ENCODE measurements around the gene NTN1. TPM values are rescaled to one million over a fixed set of nuclear protein-coding genes. Genes with fewer than 3 reads are reported as not detected.

Gene NTN1
- total RNA-seq, 3 donors from 2014 or later (not counting 1 experiment from before 2014, with no cell fraction given) = 0.12 to 0.15 (median 0.14) TPM

- Mint-ChIP-seq H3K4me1 (peaks cover 6 to 16% of the 10 kb centered on the region in 2 donors), H3K36me3 (no peaks in the 10 kb centered on the region), H3K4me3 (no peak overlapping the region), H3K27me3 (ENCODE audit: low read depth in 2 of 2) (no peaks in the 10 kb centered on the region), H3K27ac (no peak overlapping the region), H3K9me3 (no peaks in the 10 kb centered on the region)
- no peak for TF ChIP-seq CTCF (IDR thresholded peaks at IDR 0.05)
- H3K4me1 ChIP-seq (ENCODE audit: control insufficient read depth, insufficient read depth, low read length) = no peaks in the 10 kb centered on the region
- no peaks in the 10 kb centered on the region for H3K27me3 ChIP-seq (ENCODE audit: control insufficient read depth, insufficient read depth, low read length)
- no peak overlapping the region for H3K27ac ChIP-seq (ENCODE audit: low read length)
- DNase-seq (no peak), ATAC-seq (no peak)
- no peak overlapping the region for H3K4me3 ChIP-seq (ENCODE audit: low read length)
- H3K36me3 ChIP-seq (ENCODE audit: control insufficient read depth, insufficient read depth, low read length) = no peaks in the 10 kb centered on the region
- 96% methylated on average over 9 of the region's 9 CpGs for WGBS (ENCODE audit: insufficient coverage)
- intact Hi-C loops (cut with micrococcal nuclease) = no loop called here
- H3K9me3 ChIP-seq (ENCODE audit: control insufficient read depth, insufficient read depth, low read length) = no peaks in the 10 kb centered on the region
Observed at GRCh38 chr17:9270921-9271320, 249.6 kb downstream of the NTN1 start.

GRCh38 chr17:9271989-9272388 lies 250.7 kb downstream of the NTN1 start:
- Mint-ChIP-seq H3K36me3 (no peaks in the 10 kb centered on the region), H3K27ac (no peak overlapping the region), H3K4me1 (peaks cover 6 to 16% of the 10 kb centered on the region in 2 donors), H3K27me3 (ENCODE audit: low read depth in 2 of 2) (no peaks in the 10 kb centered on the region), H3K4me3 (no peak overlapping the region), H3K9me3 (no peaks in the 10 kb centered on the region)
- no peak for TF ChIP-seq CTCF (IDR thresholded peaks at IDR 0.05)
- Histone ChIP-seq H3K27me3 (ENCODE audit: control insufficient read depth, insufficient read depth, low read length) (no peaks in the 10 kb centered on the region), H3K4me1 (ENCODE audit: control insufficient read depth, insufficient read depth, low read length) (no peaks in the 10 kb centered on the region), H3K4me3 (ENCODE audit: low read length) (no peak overlapping the region), H3K9me3 (ENCODE audit: control insufficient read depth, insufficient read depth, low read length) (no peaks in the 10 kb centered on the region), H3K36me3 (ENCODE audit: control insufficient read depth, insufficient read depth, low read length) (no peaks in the 10 kb centered on the region), H3K27ac (ENCODE audit: low read length) (no peak overlapping the region)
- intact Hi-C loops (cut with micrococcal nuclease) = no loop called here
- no peak for ATAC-seq
- no peak for DNase-seq
- 94% methylated on average over 7 of the region's 8 CpGs for WGBS (ENCODE audit: insufficient coverage)

- H3K4me3 ChIP-seq (ENCODE audit: low read length) = no peak overlapping the region
- peaks cover 10 to 22% of the 10 kb centered on the region in 2 donors for H3K4me1 Mint-ChIP-seq
- no peak overlapping the region for H3K4me3 Mint-ChIP-seq
- H3K27ac ChIP-seq (ENCODE audit: low read length) = no peak overlapping the region
- H3K36me3 Mint-ChIP-seq = no peaks in the 10 kb centered on the region
- no peak for DNase-seq
- no peaks in the 10 kb centered on the region for H3K27me3 Mint-ChIP-seq (ENCODE audit: low read depth in 2 of 2)
- no peaks in the 10 kb centered on the region for H3K9me3 Mint-ChIP-seq
- H3K36me3 ChIP-seq (ENCODE audit: control insufficient read depth, insufficient read depth, low read length) = no peaks in the 10 kb centered on the region
- no peak overlapping the region for H3K27ac Mint-ChIP-seq
- intact Hi-C loops (cut with micrococcal nuclease) = no loop called here
- no peak for ATAC-seq
- no peak for TF ChIP-seq CTCF (IDR thresholded peaks at IDR 0.05)
- H3K27me3 ChIP-seq (ENCODE audit: control insufficient read depth, insufficient read depth, low read length) = no peaks in the 10 kb centered on the region
- 96% methylated on average over 21 of the region's 22 CpGs for whole genome bisulfite sequencing (ENCODE audit: insufficient coverage)
- H3K9me3 ChIP-seq (ENCODE audit: control insufficient read depth, insufficient read depth, low read length) = no peaks in the 10 kb centered on the region
- no peaks in the 10 kb centered on the region for H3K4me1 ChIP-seq (ENCODE audit: control insufficient read depth, insufficient read depth, low read length)
Observed at GRCh38 chr17:9272501-9273200, 251.3 kb downstream of the NTN1 start.

Measured in natural killer cell (primary cell).